Upper lobe of left lung (tissue), 6 donors: ENCODE data around the gene PPP1R1B. TPM values are rescaled to one million over a fixed set of nuclear protein-coding genes. Genes with fewer than 3 reads are reported as not detected.

ENCODE experiments used
- ATAC-seq, 2 donors: fragments of 200-7000 bp; cut with Tn5 transposase; one replicate each; pipeline ENCODE4 v1.9.1; 2022; ENCODE audit warnings: mild to moderate bottlenecking in 2 of 2, moderate library complexity in 2 of 2; ENCODE audit not compliant: low FRiP score in 2 of 2
- DNase-seq, 2 donors: peaks; one replicate each; pipeline ENCODE4 v3.0.0-alpha.2; 2019 to 2020
- H3K27ac ChIP-seq, 4 donors: fragments of 200-600 bp; sonication (generic); one replicate each; pipeline ENCODE4 v1.5.1; 2016 to 2019
- H3K27me3 ChIP-seq, 4 donors: fragments of 200-600 bp; sonication (generic); one replicate each; pipeline ENCODE4 v1.5.1; 2017 to 2019
- H3K36me3 ChIP-seq, 4 donors: fragments of 200-600 bp; sonication (generic); one replicate each; pipeline ENCODE4 v1.5.1; 2016 to 2019
- H3K4me1 ChIP-seq, 4 donors: fragments of 200-600 bp; sonication (generic); one replicate each; pipeline ENCODE4 v1.5.1; 2018 to 2019
- H3K4me3 ChIP-seq, 4 donors: fragments of 200-600 bp; sonication (generic); one replicate each; pipeline ENCODE4 v1.5.1; 2017 to 2019; ENCODE audit warnings: mild to moderate bottlenecking in 2 of 4, moderate library complexity in 1 of 4
- H3K9me3 ChIP-seq, 4 donors: fragments of 200-600 bp; sonication (generic); one replicate each; pipeline ENCODE4 v1.5.1; 2018 to 2019
- CTCF ChIP-seq, 6 experiments: fragments of 450-650 bp in 4 of 6; fragments of 200-600 bp in 2 of 6; sonication (generic) in 2 of 6; IDR thresholded peaks; one replicate each; pipeline ENCODE4 v1.5.1; 2016 to 2019; ENCODE audit warnings: antibody characterized with exemption in 6 of 6
- EP300 ChIP-seq, 4 donors: sonication (generic); formaldehyde crosslinking; IDR thresholded peaks; one replicate each; pipeline ENCODE4 v1.5.1; 2017; ENCODE audit warnings: antibody characterized with exemption in 4 of 4, control low read depth in 2 of 4
- POLR2A ChIP-seq, 4 donors: fragments of 450-650 bp; IDR thresholded peaks; one replicate each; pipeline ENCODE4 v1.5.1; 2016 to 2017; ENCODE audit warnings: antibody characterized with exemption in 4 of 4, mild to moderate bottlenecking in 2 of 4
- POLR2AphosphoS5 ChIP-seq, 2 donors: sonication (generic); formaldehyde crosslinking; IDR thresholded peaks; one replicate each; pipeline ENCODE4 v1.5.1; 2017; ENCODE audit warnings: antibody characterized with exemption in 2 of 2
- WGBS, 2 donors: methylation state at CpG; one replicate each; pipeline ENCODE4 v1.1.5; 2017 to 2018; 5-methylcytosine and 5-hydroxymethylcytosine counted together
- total RNA-seq, 6 donors: library from RNA; depleted of rRNA in 4 of 6; stranded (reverse); fragments of >200 nt in 4 of 6; gene quantifications; one replicate each; pipeline versions ENCODE4 v1.1.0 to v1.2.1, GENCODE V29; 2016 to 2021
- donor health status: DM: no; HTN: no; CAD: no; lungs with moderate emphysema.
- donor health status: DM: no; HTN: yes; CAD: no; lungs with severe emphysema.

The PPP1R1B gene
- total RNA-seq, 6 donors from 2014 or later = 10.9 to 22.4 (median 13.8) TPM

- 81 to 86% methylated on average over 8 of the region's 8 CpGs for WGBS, 2 donors
- no peak for DNase-seq
- H3K27ac ChIP-seq = peak overlapping the region in 3 of 4 donors; percentile 18 to 95 (median 86)
- no peaks in the 10 kb centered on the region for H3K9me3 ChIP-seq
- H3K27me3 ChIP-seq = no peaks in the 10 kb centered on the region
- TF ChIP-seq POLR2A (IDR thresholded peaks at IDR 0.05) (no peak), POLR2AphosphoS5 (IDR thresholded peaks at IDR 0.05) (no peak), EP300 (IDR thresholded peaks at IDR 0.05) (no peak), CTCF (IDR thresholded peaks at IDR 0.05) (no peak)
- H3K36me3 ChIP-seq = no peaks in the 10 kb centered on the region
- ATAC-seq = no peak
- no peak overlapping the region for H3K4me3 ChIP-seq
- H3K4me1 ChIP-seq = peaks cover 43 to 58% (median 56%) of the 10 kb centered on the region in 4 donors
These were observed 8.9 kb downstream of the PPP1R1B start for GRCh38 chr17:39635614-39636176.

- Histone ChIP-seq H3K4me3 (peak overlapping the region; percentile 8 to 80 (median 73)), H3K27ac (peak overlapping the region; percentile 86 to 95 (median 90)), H3K36me3 (no peaks in the 10 kb centered on the region), H3K27me3 (no peaks in the 10 kb centered on the region), H3K4me1 (peaks cover 50 to 67% (median 62%) of the 10 kb centered on the region in 4 donors), H3K9me3 (no peaks in the 10 kb centered on the region)
- ATAC-seq (peak in 1 of 2 donors; percentile 2), DNase-seq (no peak)
- TF ChIP-seq CTCF (IDR thresholded peaks at IDR 0.05) = no peak
- TF ChIP-seq EP300 (IDR thresholded peaks at IDR 0.05) = no peak
- TF ChIP-seq POLR2A (IDR thresholded peaks at IDR 0.05) = peak in 1 of 4 donors; percentile 11
- TF ChIP-seq POLR2AphosphoS5 (IDR thresholded peaks at IDR 0.05) = no peak
- WGBS, 2 donors = 24 to 26% methylated on average over 4 to 6 of the region's 6 CpGs
These were observed 9.8 kb downstream of the PPP1R1B start for GRCh38 chr17:39636587-39636926.

DNA sequence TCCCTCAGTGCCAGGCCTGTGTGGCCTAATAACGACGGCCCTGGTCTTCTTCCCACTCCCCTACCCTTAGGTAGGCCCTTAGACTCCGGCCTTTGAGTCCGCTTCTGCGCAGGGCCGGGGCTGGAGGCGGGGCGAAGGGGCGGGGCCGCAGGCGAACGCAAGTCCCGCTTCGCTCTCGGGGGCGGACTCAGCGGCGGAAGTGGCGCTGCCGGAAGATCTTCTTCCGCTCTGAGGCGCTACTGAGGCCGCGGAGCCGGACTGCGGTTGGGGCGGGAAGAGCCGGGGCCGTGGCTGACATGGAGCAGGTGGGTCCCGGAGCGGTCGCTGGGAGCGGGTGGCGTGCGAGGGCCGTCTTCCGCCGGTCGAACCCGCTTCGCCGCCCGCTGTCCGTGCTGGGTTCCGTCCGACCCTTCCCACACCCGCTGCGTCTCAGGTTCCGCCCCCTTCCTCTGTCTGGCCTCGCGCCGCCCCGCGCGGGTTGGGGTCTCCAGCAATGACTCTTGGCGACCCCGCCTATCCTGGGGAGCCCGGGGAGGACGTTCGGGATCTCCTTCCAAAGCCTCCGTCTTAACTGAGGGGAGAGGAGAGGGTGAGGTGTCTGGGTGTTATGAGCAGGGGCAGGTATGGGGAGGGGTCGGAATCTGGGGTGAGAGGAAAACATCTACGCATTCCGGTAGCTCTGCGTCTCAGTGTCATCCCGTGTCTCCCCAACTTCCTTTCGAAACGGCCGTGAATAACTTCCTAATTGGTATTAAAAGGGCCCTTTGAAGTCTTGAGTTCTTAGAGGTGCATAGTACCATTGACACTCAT is 10.4 kb downstream of the PPP1R1B start, which contains the start of gene STARD3:
STARD3 (plus strand) TSS at position 218 of the 810 bp plus-strand sequence. CDS start 16,388 bp downstream, outside the sequence.
- TF ChIP-seq CTCF (IDR thresholded peaks at IDR 0.05) = peak in 4 of 6 experiments; percentile 29 to 44 (median 40)
- no peak for TF ChIP-seq EP300 (IDR thresholded peaks at IDR 0.05)
- TF ChIP-seq POLR2AphosphoS5 (IDR thresholded peaks at IDR 0.05) = peak; percentile 77 to 86
- TF ChIP-seq POLR2A (IDR thresholded peaks at IDR 0.05) = peak in 2 of 4 donors; percentile 65 to 81
- peak; percentile 92 to 96 for ATAC-seq
- no peaks in the 10 kb centered on the region for H3K27me3 ChIP-seq
- peak; percentile 93 to 99 for DNase-seq
- H3K36me3 ChIP-seq = no peaks in the 10 kb centered on the region
- H3K4me3 ChIP-seq = peak within 1 kb of the TSS; percentile 43 to 80 (median 73)
- no peaks in the 10 kb centered on the region for H3K9me3 ChIP-seq
- WGBS, 2 donors = 0% methylated on average over 29 to 67 of the region's 69 CpGs
- H3K27ac ChIP-seq = peak within 1 kb of the TSS; percentile 86 to 95 (median 90)
- H3K4me1 ChIP-seq = peaks cover 55 to 73% (median 64%) of the 10 kb centered on the region in 4 donors

DNA sequence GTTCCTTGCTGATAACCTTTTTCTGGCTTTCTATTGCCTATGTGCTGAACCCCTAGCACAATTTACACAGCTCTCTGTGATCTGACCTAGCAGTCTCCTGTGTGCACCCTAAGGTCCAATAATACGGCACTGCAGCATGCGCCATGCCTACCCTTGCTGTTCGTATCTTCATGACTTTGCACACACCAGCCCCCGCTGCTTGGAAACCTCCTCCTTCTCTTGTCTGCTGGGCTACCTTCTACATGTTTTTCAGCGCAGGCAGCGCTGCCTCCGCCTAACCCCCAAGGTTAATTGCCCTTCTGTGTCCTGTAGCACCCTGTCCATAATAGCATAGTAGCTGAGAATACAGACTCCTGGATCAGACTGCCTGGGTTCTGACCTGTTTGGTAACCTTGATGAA is 11.6 kb downstream of the PPP1R1B start:
- H3K27ac ChIP-seq = peak overlapping the region in 1 of 4 donors; percentile 86
- peaks cover 66 to 85% (median 75%) of the 10 kb centered on the region in 4 donors for H3K4me1 ChIP-seq
- DNase-seq (no peak), ATAC-seq (no peak)
- 91 to 92% methylated on average over 7 of the region's 7 CpGs for WGBS, 2 donors
- H3K27me3 ChIP-seq = no peaks in the 10 kb centered on the region
- H3K9me3 ChIP-seq = no peaks in the 10 kb centered on the region
- no peaks in the 10 kb centered on the region for H3K36me3 ChIP-seq
- TF ChIP-seq EP300 (IDR thresholded peaks at IDR 0.05) (no peak), CTCF (IDR thresholded peaks at IDR 0.05) (no peak)
- H3K4me3 ChIP-seq = peak overlapping the region in 3 of 4 donors; percentile 69 to 80 (median 77)
